IMR-90 (cell line): ENCODE measurements around the gene ENOX1. TPM values are rescaled to one million over a fixed set of nuclear protein-coding genes. Genes with fewer than 3 reads are reported as not detected.

Experiments
- ATAC-seq: fragments of 200-7000 bp; cut with Tn5 transposase; 2 replicates; pipeline ENCODE4 v1.9.1; 2020; ENCODE audit warnings: low read depth, mild to moderate bottlenecking, moderate library complexity
- BruUV-seq: library from RNA; stranded (reverse); fragments of 400-500 nt; replicated peaks from 2 replicates; lab custom pipeline; 2021; lab: Mats Ljungman, UMichigan
- CTCF ChIA-PET: fragments of 300-600 bp; formaldehyde crosslinking; extraction: SDS; loops from one replicate; lab custom pipeline; 2021; ENCODE audit warnings: antibody characterized with exemption; lab: Yijun Ruan, JAX
- POLR2A ChIA-PET: fragments of 300-600 bp; sonication (Branson Sonifier 250); formaldehyde crosslinking; loops from one replicate; lab custom pipeline; 2022; ENCODE audit warnings: antibody characterized with exemption; ENCODE audit not compliant: unreplicated experiment; lab: Charles Lee
- DNase-seq: peaks from one replicate; pipeline ENCODE4 v3.0.0; 2013
- H2AFZ ChIP-seq: replicated peaks from 2 replicates; pipeline ENCODE3; 2013; ENCODE audit warnings: low read length, mild to moderate bottlenecking; ENCODE audit not compliant: poor library complexity
- H2AK5ac ChIP-seq: 2 replicates; pipeline ENCODE4 v1.6.1; 2013; ENCODE audit warnings: low read depth, low read length, inconsistent platforms
- H2AK9ac ChIP-seq: replicated peaks from 2 replicates; pipeline ENCODE3; 2013; ENCODE audit warnings: mild to moderate bottlenecking, low read depth, low read length, moderate library complexity; ENCODE audit not compliant: poor library complexity
- H2BK120ac ChIP-seq: 2 replicates; pipeline ENCODE4 v1.6.1; 2013; ENCODE audit warnings: low read depth, low read length, inconsistent platforms
- H2BK15ac ChIP-seq: 3 replicates; pipeline ENCODE4 v1.6.1; 2013; ENCODE audit warnings: low read depth, low read length, inconsistent platforms
- H2BK20ac ChIP-seq: 2 replicates; pipeline ENCODE4 v1.6.1; 2013; ENCODE audit warnings: low read depth, mild to moderate bottlenecking, inconsistent platforms, low read length, moderate library complexity
- H2BK5ac ChIP-seq: 2 replicates; pipeline ENCODE4 v1.6.1; 2013; ENCODE audit warnings: mild to moderate bottlenecking, low read depth, low read length, inconsistent platforms; ENCODE audit not compliant: poor library complexity, severe bottlenecking
- H3K14ac ChIP-seq: replicated peaks from 2 replicates; pipeline ENCODE4 v1.6.1; 2013; ENCODE audit warnings: low read depth, low read length, inconsistent platforms
- H3K18ac ChIP-seq: 2 replicates; pipeline ENCODE4 v1.6.1; 2013; ENCODE audit warnings: low read depth, low read length, control low read depth
- H3K23ac ChIP-seq: 2 replicates; pipeline ENCODE4 v1.6.1; 2013; ENCODE audit warnings: low read depth, low read length, inconsistent platforms
- H3K27ac ChIP-seq: 2 replicates; pipeline ENCODE4 v1.5.1; 2013; ENCODE audit warnings: mild to moderate bottlenecking, control low read depth, low read length; ENCODE audit not compliant: insufficient read depth
- H3K27me3 ChIP-seq: 2 replicates; pipeline ENCODE4 v1.6.1; 2013; ENCODE audit warnings: low read length; ENCODE audit not compliant: control insufficient read depth, insufficient read depth
- H3K36me3 ChIP-seq: 2 replicates; pipeline ENCODE4 v1.6.1; 2013; ENCODE audit warnings: low read length, mixed read lengths; ENCODE audit not compliant: control insufficient read depth, insufficient read depth
- H3K4ac ChIP-seq: 2 replicates; pipeline ENCODE4 v1.6.1; 2013; ENCODE audit warnings: low read depth, low read length, inconsistent platforms
- H3K4me1 ChIP-seq: 2 replicates; pipeline ENCODE4 v1.6.1; 2013; ENCODE audit warnings: low read length, mixed read lengths; ENCODE audit not compliant: control insufficient read depth, insufficient read depth
- H3K4me2 ChIP-seq: 2 replicates; pipeline ENCODE4 v1.6.1; 2013; ENCODE audit warnings: low read depth, mild to moderate bottlenecking, control low read depth, low read length, moderate library complexity
- H3K4me3 ChIP-seq: 2 replicates; pipeline ENCODE4 v1.5.1; 2013; ENCODE audit warnings: low read depth, mild to moderate bottlenecking, control low read depth, low read length, moderate library complexity; ENCODE audit not compliant: insufficient read depth
- H3K56ac ChIP-seq: 2 replicates; pipeline ENCODE4 v1.6.1; 2013; ENCODE audit warnings: low read length, inconsistent platforms; ENCODE audit not compliant: insufficient read depth; ENCODE audit errors: extremely low read depth
- H3K79me1 ChIP-seq, 2 experiments: 2 replicates each; pipeline ENCODE4 v1.6.1; 2013; ENCODE audit warnings: low read length in 2 of 2, inconsistent platforms in 1 of 2, low read depth in 1 of 2
- H3K9ac ChIP-seq: 2 replicates; pipeline ENCODE4 v1.6.1; 2013; ENCODE audit warnings: low read depth, low read length, control low read depth
- H3K9me1 ChIP-seq: 2 replicates; pipeline ENCODE4 v1.6.1; 2013; ENCODE audit warnings: low read length, inconsistent platforms; ENCODE audit not compliant: insufficient read depth
- H3K9me3 ChIP-seq: 2 replicates; pipeline ENCODE4 v1.6.1; 2013; ENCODE audit warnings: low read length; ENCODE audit not compliant: control insufficient read depth, insufficient read depth
- H4K20me1 ChIP-seq: 2 replicates; pipeline ENCODE4 v1.6.1; 2013; ENCODE audit warnings: low read length, inconsistent platforms; ENCODE audit not compliant: insufficient read depth
- H4K5ac ChIP-seq: 2 replicates; pipeline ENCODE4 v1.6.1; 2013; ENCODE audit warnings: mild to moderate bottlenecking, low read depth, low read length, control low read depth
- H4K8ac ChIP-seq, 2 experiments: 2 replicates each; pipeline ENCODE4 v1.6.1; 2013; ENCODE audit warnings: low read depth in 2 of 2, low read length in 2 of 2, control low read depth in 1 of 2, inconsistent platforms in 1 of 2
- H4K91ac ChIP-seq: 2 replicates; pipeline ENCODE4 v1.6.1; 2013; ENCODE audit warnings: low read depth, low read length, inconsistent platforms; ENCODE audit not compliant: insufficient read depth
- RCOR1 ChIP-seq: IDR thresholded peaks from 2 replicates; pipeline ENCODE4 v1.6.1; 2012; ENCODE audit warnings: mild to moderate bottlenecking, low read length, improper control_type of control experiment; ENCODE audit not compliant: insufficient replicate concordance
- RFX5 ChIP-seq: IDR thresholded peaks from 2 replicates; pipeline ENCODE4 v1.8.0; 2012; ENCODE audit warnings: low read depth, mild to moderate bottlenecking, low read length, moderate library complexity
- WGBS, 2 experiments: methylation state at CpG; one replicate each; pipeline versions ENCODE4 v1.1.5 to v1.1.7; 2013; ENCODE audit warnings: missing lambda C conversion rate in 2 of 2; ENCODE audit not compliant: insufficient read length in 1 of 2; ENCODE audit errors: extremely low coverage in 2 of 2; 5-methylcytosine and 5-hydroxymethylcytosine counted together
- dilution Hi-C: fragments of 300-500 bp; cut with HindIII; formaldehyde crosslinking; loops from one replicate; pipeline ENCODE4 v1.14.3; 2018; ENCODE audit warnings: low sequenced_read_pairs; ENCODE audit not compliant: unreplicated experiment
- in situ Hi-C: fragments of 300-500 bp; cut with MboI; formaldehyde crosslinking; loops from 3 replicates; pipeline ENCODE4 v1.14.3; 2019; ENCODE audit warnings: low sequenced_read_pairs, inconsistent platforms, mixed read lengths
- intact Hi-C: fragments of 100-400 bp; cut with micrococcal nuclease; formaldehyde crosslinking; loops from 2 replicates; pipeline ENCODE4 v1.10.0; 2022
- polyA plus RNA-seq, 3 experiments: library from polyadenylated mRNA; depleted of rRNA; stranded (reverse); fragments of >200 nt; gene quantifications; 2 replicates each; pipeline ENCODE4 v1.2.3, GENCODE V29; 2012; ENCODE audit warnings: low replicate concordance in 1 of 3
- total RNA-seq: library from RNA; depleted of rRNA; stranded (reverse); fragments of >200 nt; gene quantifications from 2 replicates; pipeline ENCODE4 v1.2.3, GENCODE V29; 2012

Gene ENOX1
- total and polyA plus RNA-seq, 2 of the 4 experiments (the other 2 are of a cell fraction): 0.99 to 1.3 TPM

GRCh38 chr13:43377973-43378372, 408.8 kb downstream of the ENOX1 start:
- H3K9me1 ChIP-seq: no peaks in the 10 kb centered on the region
- no peaks in the 10 kb centered on the region for H4K20me1 ChIP-seq
- no peak overlapping the region for H3K56ac ChIP-seq
- no peak for ATAC-seq
- intact Hi-C loops: loop anchor here (10.0 kb wide), 1 partner anchor 497 kb away; the partner anchor contains the start of genes CCDC122 and LACC1
- H3K79me1 ChIP-seq: no peaks in the 10 kb centered on the region
- H3K9ac ChIP-seq: no peak overlapping the region
- no peak overlapping the region for H2AK5ac ChIP-seq
- H3K14ac ChIP-seq: no peak overlapping the region
- in situ Hi-C loops: no loop called here
- H2BK120ac ChIP-seq: no peak overlapping the region
- no peak overlapping the region for H4K91ac ChIP-seq
- peak; percentile 65 for DNase-seq
- no peak overlapping the region for H4K8ac ChIP-seq
- no peak overlapping the region for H2BK20ac ChIP-seq
- H3K4ac ChIP-seq: no peak overlapping the region
- no peak overlapping the region for H3K4me3 ChIP-seq
- no peaks in the 10 kb centered on the region; the same call in 1 of the 2 replicates for H3K27me3 ChIP-seq
- H3K23ac ChIP-seq: no peak overlapping the region
- ChIA-PET POLR2A (no interaction called here), CTCF (no interaction called here)
- BruUV-seq: no TSS peak
- WGBS, 2 experiments: 100% methylated on average over 1 of the region's 1 CpG; no CpG with 5 or more reads in 1 of the 2 experiments
- no peak overlapping the region for H2BK15ac ChIP-seq
- no peak overlapping the region for H2AK9ac ChIP-seq
- H3K36me3 ChIP-seq: no peaks in the 10 kb centered on the region
- dilution Hi-C loops: no loop called here
- no peak overlapping the region for H4K5ac ChIP-seq
- no peak overlapping the region for H2BK5ac ChIP-seq
- H3K18ac ChIP-seq: no peak overlapping the region
- no peaks in the 10 kb centered on the region for H3K4me1 ChIP-seq
- H3K27ac ChIP-seq: no peak overlapping the region
- H3K9me3 ChIP-seq: no peaks in the 10 kb centered on the region
- no peak for TF ChIP-seq RFX5
- no peak for TF ChIP-seq RCOR1
- no peak overlapping the region for H2AFZ ChIP-seq
- H3K4me2 ChIP-seq: no peak overlapping the region
